ENCODE results near the gene KAZN.

Gene KAZN

DNA sequence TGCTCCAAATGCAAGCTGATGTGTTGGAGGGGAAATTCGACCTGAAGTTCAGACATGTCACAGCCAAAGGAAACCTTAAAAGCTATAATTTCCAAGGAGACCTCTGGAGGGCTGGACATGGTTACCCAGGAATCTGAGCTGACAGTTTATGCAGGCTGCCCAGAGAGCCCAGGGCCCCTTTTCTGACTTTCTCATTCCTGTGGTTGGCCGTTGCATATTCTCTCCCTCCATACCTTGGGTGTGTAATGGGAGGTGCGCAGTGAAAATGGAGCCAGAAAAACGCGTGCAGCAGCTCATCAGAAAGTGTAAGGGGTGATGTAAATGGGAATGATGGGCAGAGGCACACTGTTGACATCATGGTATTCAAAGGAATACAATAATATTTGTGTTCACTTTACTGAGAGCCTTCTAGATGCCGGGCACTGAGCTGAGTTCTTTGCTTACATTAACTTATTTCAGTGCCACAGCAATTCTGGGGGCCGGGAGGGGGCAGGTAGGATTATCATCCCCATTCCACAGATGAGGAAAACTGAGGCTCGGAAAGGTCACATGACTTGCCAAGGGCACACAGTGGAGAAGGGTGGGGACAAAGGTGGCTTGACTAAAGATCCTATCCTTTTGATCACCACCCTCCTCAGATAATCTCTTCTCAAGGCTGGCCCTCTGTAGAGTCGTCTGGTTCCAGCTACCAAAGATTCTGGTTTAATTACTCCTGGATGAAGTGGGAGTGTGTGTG lies 38.6 kb downstream of the KAZN start:
- Histone ChIP-seq H3F3A (ENCODE audit: insufficient read depth, low read length) (no peaks in the 10 kb centered on the region), H3K4me3 (ENCODE audit: low read length) (no peak overlapping the region), H4K20me1 (ENCODE audit: insufficient read depth, low read length) (no peaks in the 10 kb centered on the region), H3K9me3 (replicated peaks; ENCODE audit: insufficient read depth, low read length) (no peaks in the 10 kb centered on the region), H3K27me3 (replicated peaks; ENCODE audit: insufficient read depth, low read length) (no peaks in the 10 kb centered on the region), H3K79me2 (ENCODE audit: low read length) (no peaks in the 10 kb centered on the region), H2AFZ (ENCODE audit: low read length) (no peak overlapping the region), H3K27ac (ENCODE audit: low read length) (no peak overlapping the region), H3K4me2 (ENCODE audit: low read depth, low read length) (no peak overlapping the region), H3K4me1 (ENCODE audit: low read length) (no peaks in the 10 kb centered on the region), H3K9ac (ENCODE audit: low read length) (no peak overlapping the region), H3K9me2 (replicated peaks; ENCODE audit: insufficient read depth, low read length) (no peaks in the 10 kb centered on the region), H3K36me3 (replicated peaks; ENCODE audit: insufficient read depth, low read length) (no peaks in the 10 kb centered on the region)
- TF ChIP-seq CTCF (IDR thresholded peaks at IDR 0.05; ENCODE audit: low read length) (no peak), EZH2 (optimal IDR thresholded peaks at IDR 0.05; ENCODE audit: low read depth, low read length) (no peak), EZH2phosphoT487 (IDR thresholded peaks at IDR 0.05; ENCODE audit: low read length) (no peak)
- DNase-seq, result no peak

GRCh38 chr1:14639291-14640050 lies 41.0 kb downstream of the KAZN start:
- no peaks in the 10 kb centered on the region for H3K27me3 ChIP-seq (replicated peaks; ENCODE audit: insufficient read depth, low read length)
- DNase-seq, result no peak
- no peaks in the 10 kb centered on the region for H3K9me2 ChIP-seq (replicated peaks; ENCODE audit: insufficient read depth, low read length)
- no peaks in the 10 kb centered on the region for H3K9me3 ChIP-seq (replicated peaks; ENCODE audit: insufficient read depth, low read length)
- no peaks in the 10 kb centered on the region for H3K4me1 ChIP-seq (ENCODE audit: low read length)
- TF ChIP-seq EZH2 (optimal IDR thresholded peaks at IDR 0.05; ENCODE audit: low read depth, low read length) (no peak), EZH2phosphoT487 (IDR thresholded peaks at IDR 0.05; ENCODE audit: low read length) (no peak), CTCF (IDR thresholded peaks at IDR 0.05; ENCODE audit: low read length) (no peak)
- H2AFZ ChIP-seq (ENCODE audit: low read length), result no peak overlapping the region
- H3K9ac ChIP-seq (ENCODE audit: low read length), result no peak overlapping the region
- H3K27ac ChIP-seq (ENCODE audit: low read length), result no peak overlapping the region
- no peaks in the 10 kb centered on the region for H3K79me2 ChIP-seq (ENCODE audit: low read length)
- no peak overlapping the region for H3K4me2 ChIP-seq (ENCODE audit: low read depth, low read length)
- H4K20me1 ChIP-seq (ENCODE audit: insufficient read depth, low read length), result no peaks in the 10 kb centered on the region
- no peaks in the 10 kb centered on the region for H3K36me3 ChIP-seq (replicated peaks; ENCODE audit: insufficient read depth, low read length)
- H3K4me3 ChIP-seq (ENCODE audit: low read length), result no peak overlapping the region
- no peaks in the 10 kb centered on the region for H3F3A ChIP-seq (ENCODE audit: insufficient read depth, low read length)

GRCh38 chr1:14642712-14643111 lies 44.2 kb downstream of the KAZN start:
- Histone ChIP-seq H3K9me3 (replicated peaks; ENCODE audit: insufficient read depth, low read length) (no peaks in the 10 kb centered on the region), H3K4me3 (ENCODE audit: low read length) (no peak overlapping the region), H3K36me3 (replicated peaks; ENCODE audit: insufficient read depth, low read length) (no peaks in the 10 kb centered on the region), H3K9ac (ENCODE audit: low read length) (no peak overlapping the region), H4K20me1 (ENCODE audit: insufficient read depth, low read length) (no peaks in the 10 kb centered on the region), H3K27me3 (replicated peaks; ENCODE audit: insufficient read depth, low read length) (no peaks in the 10 kb centered on the region), H3F3A (ENCODE audit: insufficient read depth, low read length) (no peaks in the 10 kb centered on the region), H2AFZ (ENCODE audit: low read length) (no peak overlapping the region), H3K4me1 (ENCODE audit: low read length) (no peaks in the 10 kb centered on the region), H3K9me2 (replicated peaks; ENCODE audit: insufficient read depth, low read length) (no peaks in the 10 kb centered on the region), H3K27ac (ENCODE audit: low read length) (no peak overlapping the region), H3K4me2 (ENCODE audit: low read depth, low read length) (no peak overlapping the region), H3K79me2 (ENCODE audit: low read length) (no peaks in the 10 kb centered on the region)
- DNase-seq, result no peak
- no peak for TF ChIP-seq EZH2 (optimal IDR thresholded peaks at IDR 0.05; ENCODE audit: low read depth, low read length)
- no peak for TF ChIP-seq EZH2phosphoT487 (IDR thresholded peaks at IDR 0.05; ENCODE audit: low read length)
- TF ChIP-seq CTCF (IDR thresholded peaks at IDR 0.05; ENCODE audit: low read length), result no peak

All from MM.1S (cell line).